OCI-LY3 (cell line): Measurements from ENCODE around the gene LSS.

ENCODE experiments used
- CTCF ChIP-seq: fragments of 200-600, 300-600 bp; sonication (generic); IDR thresholded peaks from 2 replicates; pipeline ENCODE4 v1.5.1; 2014; ENCODE audit warnings: antibody characterized with exemption, low read length, low read depth
- EZH2phosphoT487 ChIP-seq: fragments of 200-600 bp; shearing (Covaris generic); IDR thresholded peaks from 2 replicates; pipeline ENCODE4 v1.6.1; 2018; ENCODE audit warnings: antibody characterized with exemption, mixed run types, low read depth

GRCh38 chr21:46171996-46172862 is 56.3 kb downstream of the LSS start:
- no peak for TF ChIP-seq CTCF
- no peak for TF ChIP-seq EZH2phosphoT487
